DMS79 (cell line): Measurements from ENCODE around the gene PYDC2.

Experiments
- DNase-seq: peaks from one replicate; lab custom pipeline; 2025; lab: John Stamatoyannopoulos, UW

The PYDC2 gene

DNA sequence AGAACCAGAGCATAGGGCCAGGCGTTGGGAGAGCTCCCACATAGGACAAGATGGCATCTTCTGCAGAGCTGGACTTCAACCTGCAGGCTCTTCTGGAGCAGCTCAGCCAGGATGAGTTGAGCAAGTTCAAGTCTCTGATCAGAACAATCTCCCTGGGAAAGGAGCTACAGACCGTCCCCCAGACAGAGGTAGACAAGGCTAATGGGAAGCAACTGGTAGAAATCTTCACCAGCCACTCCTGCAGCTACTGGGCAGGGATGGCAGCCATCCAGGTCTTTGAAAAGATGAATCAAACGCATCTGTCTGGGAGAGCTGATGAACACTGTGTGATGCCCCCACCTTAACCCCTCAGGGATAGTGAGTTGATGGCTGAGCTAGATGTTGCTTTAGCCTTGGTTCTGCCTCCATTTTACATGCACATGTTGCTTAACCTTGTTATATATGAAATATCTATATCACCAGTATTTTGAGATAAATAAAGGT lies at the start of gene PYDC2:
TSS of gene PYDC2 (plus strand) at position 51 of the 483 bp plus-strand sequence. CDS start at position 51, 0 bp downstream.
- DNase-seq, result no peak

DNA sequence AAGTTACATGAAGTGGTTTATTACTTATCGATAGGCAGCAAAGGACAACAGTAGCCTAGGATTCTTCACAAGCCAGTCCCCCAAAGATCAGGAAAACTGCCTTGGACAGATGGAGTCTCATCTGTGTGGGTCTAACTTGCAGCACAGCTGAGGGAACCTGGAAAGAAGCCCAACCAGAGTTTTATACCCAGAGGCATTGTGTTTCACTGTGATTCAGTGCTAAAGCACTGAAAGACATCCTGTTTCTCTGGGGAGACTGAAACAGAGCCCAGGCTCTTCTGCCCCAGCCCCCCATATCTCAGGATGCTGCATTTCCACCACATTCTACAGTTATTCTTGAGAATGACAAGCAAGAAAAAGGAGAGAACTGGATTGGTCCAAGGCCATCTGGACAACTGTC lies 48.2 kb upstream of the PYDC2 start:
- no peak for DNase-seq

DNA sequence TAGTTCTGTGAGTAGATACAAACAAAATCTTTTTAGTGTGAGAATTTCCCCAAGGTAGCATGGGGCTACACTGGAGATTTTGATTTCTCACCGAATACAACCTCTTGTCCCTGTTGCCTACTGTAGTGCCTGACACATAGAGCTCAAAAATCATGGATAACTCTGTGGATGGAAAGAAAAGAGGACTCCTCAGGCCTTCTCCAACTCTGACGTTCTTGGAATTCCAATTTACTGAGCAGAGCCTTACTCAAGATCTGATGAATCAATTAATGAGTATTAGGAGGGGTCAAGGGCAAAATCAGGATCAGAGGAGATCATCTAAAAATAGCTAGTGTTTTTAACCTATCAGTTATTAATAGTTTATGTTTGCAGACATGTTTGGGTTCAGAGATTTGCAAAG lies 46.7 kb upstream of the PYDC2 start:
- no peak for DNase-seq

DNA sequence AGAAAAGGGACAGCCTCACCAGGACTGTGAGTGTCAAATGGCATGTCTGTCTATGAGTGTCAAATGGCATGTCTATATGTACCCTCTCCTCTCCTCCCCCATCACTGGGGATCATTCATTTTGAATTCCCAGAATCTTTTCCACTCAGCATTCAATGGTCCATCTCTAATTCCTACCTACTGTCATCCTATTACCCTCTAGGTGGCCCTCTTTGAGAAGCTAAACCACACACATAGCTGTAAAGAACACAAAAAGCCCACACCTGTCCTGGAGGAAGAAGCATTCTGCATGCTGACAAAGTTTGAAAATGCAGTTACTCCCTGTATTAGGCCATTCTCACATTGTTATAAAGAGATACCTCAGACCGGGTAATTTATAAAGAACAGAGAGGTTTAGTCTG lies 46.2 kb upstream of the PYDC2 start:
- no peak for DNase-seq

DNA sequence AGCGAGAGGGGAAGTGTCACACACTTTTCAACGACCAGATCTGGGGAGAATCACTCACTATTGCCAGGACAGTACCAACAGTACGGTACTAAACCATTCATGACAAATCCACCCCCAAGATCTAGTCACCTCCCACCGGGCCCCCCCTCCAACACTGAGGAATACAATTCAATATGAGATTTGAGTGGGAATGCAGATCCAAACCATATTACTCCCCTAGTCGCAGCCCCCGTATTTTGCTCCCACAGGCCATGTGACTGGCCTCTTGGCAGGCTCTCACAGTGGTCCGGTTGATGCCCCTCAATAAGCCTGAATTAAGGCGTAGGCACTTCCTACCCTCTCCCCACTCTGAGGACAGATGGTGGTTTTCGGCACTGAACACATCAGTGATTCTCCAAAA lies 45.4 kb upstream of the PYDC2 start:
- DNase-seq, result no peak

DNA sequence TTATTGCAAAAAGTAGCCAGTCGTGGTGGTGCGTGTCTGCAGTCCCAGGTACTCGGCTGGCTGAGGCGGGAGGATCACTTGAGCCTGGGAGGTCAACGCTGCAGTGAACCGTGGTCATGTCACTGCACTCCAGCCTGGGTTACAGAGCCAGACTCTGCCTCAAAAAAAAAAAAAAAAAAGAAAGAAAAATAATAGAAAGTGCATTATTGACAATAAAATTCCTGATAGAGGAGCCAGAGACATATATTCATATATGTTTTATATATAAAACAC lies 43.6 kb upstream of the PYDC2 start:
- no peak for DNase-seq

DNA sequence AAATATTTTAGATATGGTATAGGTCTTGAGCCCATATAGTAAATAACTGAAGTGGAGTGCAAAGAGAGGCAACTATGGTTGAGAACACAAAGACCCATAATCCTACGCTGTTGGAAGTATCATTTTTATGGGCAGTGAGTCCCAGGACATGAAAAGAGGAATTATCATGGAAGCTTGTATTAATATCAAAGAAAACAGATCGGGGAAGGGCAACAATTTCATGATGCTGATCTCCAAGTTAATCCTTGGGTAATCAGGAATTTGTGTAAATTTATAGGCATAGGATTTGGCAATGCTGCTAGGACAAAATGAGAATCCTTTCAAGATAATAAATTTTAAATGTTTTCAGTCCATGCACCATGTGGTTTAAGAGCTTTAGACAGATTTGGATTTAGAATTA lies 40.2 kb upstream of the PYDC2 start:
- DNase-seq, result no peak

DNA sequence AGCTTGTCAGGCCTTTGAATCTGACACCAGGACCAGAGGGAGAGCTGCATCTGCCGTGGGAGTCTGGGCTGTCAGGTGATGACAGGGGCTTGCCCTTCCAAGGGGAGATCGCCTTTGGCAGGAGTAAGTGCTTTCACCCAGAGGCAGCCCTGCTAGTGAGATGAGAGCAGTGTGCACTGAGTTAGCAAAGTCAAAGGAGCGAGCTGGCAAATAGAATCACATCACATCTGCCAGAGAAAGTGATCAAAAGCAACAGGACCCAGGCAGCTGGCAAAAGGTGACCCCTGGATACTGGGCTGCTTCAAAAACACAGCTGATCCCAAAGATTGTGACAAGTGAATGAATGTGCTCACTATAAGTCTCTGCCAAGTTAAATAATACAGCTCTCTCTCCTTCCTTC lies 36.1 kb upstream of the PYDC2 start:
- DNase-seq, result no peak

DNA sequence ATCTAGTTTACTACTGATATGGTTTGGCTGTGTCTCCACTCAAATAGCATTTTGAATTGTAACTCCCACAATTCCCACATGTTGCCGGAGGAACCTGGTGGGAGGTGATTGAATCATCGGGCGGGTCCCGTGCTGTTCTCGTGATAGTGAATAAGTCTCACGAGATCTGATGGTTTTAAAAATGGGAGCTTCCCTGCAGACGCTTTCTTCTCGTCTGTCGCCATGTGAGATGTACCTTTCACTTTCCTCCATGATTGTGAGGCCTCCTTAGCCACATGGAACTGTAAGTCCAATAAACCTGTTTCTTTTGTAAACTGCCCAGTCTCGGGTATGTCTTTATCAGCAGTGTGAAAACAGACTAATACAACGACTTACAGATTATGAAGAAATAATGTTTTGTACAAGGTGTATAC lies 35.6 kb upstream of the PYDC2 start:
- peak; percentile 29 for DNase-seq

DNA sequence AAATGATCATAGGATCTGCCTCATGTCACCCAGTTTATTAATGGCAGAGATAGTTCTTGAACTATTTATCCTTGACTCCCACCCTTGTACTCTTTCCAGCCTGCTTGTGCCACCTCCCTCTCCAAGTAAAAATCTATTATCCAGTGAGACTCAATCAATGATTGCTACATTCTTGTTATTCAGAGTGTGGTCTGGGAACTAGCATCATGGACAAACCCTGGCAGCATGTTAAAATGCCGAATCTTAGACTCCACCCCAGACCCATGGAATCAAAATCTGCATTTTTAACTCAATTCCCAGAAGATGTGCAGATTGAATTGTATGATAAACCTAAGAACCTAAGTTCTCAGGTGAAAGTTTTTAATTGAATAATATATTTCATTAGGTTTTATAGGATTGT lies 34.7 kb upstream of the PYDC2 start:
- no peak for DNase-seq

DNA sequence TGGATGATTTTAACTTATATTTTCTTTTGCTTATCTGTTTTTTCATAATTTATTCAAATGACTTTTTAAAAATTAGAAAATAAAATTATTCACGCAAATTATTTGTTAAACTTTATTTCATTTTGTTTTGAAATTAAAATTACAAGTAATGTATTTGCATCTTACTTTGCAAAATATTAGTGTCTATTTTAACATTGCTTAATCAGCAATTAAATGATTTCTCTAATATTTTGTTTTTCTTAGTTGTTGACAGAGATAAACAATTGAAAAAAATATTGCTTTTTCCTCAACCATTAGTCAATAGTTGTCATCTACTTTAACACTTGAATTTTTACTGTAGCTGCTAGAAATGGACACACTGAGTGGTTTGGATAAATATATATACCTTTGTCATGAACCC lies 32.8 kb upstream of the PYDC2 start:
- DNase-seq, result no peak

DNA sequence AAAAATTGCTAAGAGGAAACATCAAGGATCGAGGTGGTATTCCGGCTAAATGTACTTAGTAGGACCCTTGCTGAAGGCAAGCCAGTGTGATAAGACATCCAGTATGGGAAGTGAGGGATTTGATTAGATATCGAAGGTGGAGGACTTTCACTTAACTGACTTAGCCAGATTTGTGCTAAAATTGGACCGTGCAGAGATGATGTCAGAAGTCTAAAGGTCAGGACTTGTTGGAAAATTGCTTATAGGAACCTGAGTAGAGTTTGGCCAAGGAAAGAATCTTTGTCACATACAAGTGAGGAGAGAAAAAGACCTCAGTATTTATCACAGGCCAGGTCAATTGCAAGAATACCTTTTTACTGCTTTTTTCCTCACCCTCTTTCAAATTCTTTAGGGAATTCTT lies 30.9 kb upstream of the PYDC2 start:
- DNase-seq, result no peak

DNA sequence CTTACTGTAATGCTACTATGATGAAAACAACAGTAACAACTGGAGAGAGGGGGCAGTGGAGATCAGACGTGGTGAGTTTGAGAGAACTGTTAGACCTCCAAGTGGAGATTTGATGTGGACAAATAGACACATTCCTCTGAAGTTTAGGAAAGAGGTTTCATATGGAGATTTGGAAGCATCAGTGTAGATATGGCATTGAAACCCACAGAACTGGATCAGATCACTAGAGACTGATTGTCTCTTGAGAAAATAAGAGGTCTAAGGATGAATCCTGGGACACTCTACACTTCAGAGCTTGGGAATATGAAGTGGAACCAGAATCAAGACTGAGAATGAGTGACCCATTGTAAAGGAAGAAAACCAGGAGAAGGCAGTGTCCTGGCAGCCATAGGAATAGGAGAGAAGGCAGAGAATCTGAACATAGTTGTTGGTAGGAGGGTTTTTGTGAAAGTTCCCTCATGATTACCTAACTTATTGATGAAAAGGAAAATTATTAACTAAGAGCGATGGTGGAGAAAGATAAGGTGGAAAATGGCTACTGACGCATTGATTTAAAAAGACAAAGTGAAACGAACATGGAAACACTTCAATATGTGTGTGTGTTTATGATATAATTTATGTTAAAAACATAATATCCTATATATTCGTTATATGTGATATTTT lies 29.7 kb upstream of the PYDC2 start:
- DNase-seq, result no peak

DNA sequence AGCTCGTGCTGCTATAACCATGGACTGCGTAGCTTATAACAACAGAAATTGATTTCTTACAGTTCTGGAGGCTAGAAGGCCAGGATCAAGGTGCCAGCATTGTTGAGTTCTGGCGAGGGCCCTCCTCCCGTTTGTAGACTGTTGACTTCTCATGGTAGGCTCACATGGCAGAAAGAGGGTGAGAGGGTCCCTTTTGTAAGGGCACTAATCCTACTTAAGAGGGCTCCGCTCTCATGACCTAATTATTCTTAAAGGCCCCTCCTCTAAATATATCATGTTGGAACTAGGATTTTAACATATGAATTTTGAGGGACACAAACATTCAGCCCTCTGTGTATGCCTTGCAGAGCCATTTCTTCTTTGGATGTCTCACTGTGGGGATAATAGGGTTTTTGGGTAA lies 28.8 kb upstream of the PYDC2 start:
- DNase-seq, result no peak

DNA sequence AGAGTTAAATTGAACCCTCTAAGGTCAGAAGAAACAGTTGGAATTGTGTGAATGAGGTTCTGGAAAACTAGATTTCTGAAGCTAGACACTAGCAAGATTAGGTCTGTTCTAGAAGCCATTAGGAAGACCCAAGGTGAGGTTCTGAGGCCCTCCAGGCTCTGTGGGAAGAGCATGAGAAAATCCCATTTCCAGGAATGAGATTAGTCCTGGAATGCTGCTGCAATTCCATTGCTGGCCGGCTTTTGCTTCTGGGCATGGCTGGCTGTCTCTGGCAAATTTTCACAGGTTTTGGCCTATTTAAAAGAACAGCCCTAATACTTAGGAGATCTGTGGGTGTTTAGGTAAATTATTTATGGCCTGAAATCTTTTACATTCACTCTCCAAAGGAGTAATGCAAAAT lies 26.9 kb upstream of the PYDC2 start:
- DNase-seq, result no peak

DNA sequence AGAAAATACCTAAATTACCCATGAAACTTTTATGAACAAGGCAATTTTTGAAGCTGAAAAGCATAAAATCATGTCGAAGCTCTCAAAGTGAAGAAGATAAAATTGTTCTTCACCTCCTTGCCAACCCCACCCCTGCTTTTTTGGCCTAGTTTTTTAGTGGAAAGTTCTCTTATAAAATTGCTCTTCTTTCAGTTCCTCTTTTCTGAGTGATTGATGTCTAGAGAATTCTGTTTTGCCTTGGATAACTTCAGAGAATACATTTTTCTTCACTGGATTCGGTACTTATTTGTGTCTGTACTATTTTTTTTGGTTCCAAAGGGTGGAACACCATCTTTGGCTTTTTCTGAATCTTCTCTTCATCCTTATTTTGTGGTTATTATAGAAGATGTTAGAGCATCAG lies 25.0 kb upstream of the PYDC2 start:
- DNase-seq, result no peak

DNA sequence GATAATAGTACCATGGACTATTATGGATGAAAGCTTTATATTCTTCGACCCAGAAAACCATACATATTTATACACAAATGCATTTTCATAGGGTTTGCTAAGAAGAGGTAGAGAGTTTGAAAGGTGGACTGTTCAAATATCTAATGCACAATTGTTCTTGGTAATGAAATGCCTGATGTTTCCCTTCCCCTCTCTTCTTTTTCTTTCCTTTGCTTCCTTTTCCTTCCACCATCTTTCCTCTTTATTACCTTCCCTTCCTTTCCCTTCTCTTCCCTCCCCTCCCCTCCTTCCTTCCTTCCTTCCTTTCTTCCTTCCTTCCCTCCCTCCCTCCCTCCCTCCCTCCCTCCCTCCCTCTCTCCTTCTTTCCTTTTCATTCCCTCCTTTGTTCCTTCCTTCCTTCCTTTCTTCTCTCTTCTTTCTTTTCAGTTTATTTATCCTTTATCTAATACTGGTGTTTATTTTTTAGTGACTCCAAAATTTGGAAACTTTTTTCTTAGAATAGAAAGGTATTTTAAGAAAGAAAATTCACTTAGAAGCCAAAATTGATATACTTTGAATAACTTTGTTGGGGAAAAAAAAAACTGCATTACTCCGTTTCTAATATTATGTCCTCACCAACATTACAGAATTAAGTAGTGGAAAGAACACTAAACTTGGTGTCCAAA lies 22.7 kb upstream of the PYDC2 start:
- DNase-seq, result no peak

DNA sequence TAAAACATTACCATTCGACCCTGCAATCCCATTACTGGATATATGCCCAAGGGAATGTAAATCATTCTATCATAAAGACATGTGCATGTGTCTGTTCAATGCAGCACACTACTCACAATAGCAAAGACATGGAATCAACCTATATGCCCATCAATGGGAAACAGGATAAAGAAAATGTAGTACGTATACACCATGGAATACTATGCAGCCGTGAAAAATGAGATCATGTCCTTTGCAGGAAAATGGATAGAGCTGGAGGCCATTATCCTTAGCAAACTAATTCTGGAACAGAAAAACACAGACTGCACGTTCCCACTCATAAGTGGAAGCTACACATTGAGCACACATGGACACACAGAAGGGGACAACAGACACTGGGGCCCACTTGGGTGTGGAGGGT lies 20.4 kb upstream of the PYDC2 start:
- no peak for DNase-seq

DNA sequence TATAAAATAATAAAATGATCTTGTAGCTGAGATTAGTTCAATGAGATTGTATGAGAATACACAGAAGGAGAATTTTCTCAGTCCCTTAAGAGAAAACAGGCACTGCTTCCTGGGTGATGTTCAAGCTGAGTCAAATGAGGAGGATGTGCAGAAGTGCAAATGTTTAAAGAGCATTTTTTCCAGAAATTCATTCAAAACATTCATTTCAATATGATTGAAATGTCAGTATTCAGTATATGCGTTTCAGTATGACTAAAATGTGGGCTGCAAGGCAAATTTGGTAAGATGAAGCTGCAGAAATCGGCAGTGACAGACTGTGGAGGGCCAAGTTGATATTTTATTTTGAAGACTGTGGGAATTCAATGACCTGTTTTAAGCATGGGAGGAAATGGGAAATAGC lies 19.3 kb upstream of the PYDC2 start:
- DNase-seq, result no peak

DNA sequence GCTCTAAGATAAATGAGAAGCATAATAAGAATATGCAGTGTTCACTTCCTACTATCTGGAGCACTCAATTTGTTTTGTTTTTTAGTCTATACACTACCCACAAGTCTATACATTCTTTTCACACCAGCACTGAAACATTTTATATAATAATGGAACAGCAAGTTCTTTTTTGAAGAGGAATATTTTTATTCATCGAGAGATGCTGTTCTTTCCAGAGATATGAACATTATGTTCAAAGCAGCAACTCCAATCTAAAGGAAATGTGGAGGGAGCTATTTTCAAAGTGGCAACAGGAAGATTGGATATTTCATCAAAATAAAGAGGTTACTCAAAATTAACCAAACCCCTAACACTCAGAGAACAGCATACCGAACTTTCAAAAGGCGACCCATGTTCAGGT lies 16.4 kb upstream of the PYDC2 start:
- DNase-seq, result no peak

DNA sequence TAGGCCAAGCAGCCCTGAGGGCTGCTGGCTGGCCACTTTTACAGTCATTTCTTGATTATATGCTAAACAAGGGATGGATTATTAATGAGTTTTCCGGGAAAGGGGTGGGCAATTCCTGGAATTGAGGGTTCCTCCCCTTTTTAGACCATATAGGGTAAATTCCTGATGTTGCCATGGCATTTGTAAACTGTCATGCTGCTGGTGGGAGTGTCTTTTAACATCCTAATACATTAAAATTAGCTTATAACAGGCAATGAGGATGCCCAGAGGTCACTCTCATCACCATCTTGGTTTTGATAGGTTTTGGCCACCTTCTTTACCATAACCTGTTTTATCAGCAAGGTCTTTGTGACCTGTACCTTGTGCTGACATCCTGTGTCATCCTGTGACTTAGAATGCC lies 11.7 kb upstream of the PYDC2 start:
- no peak for DNase-seq

DNA sequence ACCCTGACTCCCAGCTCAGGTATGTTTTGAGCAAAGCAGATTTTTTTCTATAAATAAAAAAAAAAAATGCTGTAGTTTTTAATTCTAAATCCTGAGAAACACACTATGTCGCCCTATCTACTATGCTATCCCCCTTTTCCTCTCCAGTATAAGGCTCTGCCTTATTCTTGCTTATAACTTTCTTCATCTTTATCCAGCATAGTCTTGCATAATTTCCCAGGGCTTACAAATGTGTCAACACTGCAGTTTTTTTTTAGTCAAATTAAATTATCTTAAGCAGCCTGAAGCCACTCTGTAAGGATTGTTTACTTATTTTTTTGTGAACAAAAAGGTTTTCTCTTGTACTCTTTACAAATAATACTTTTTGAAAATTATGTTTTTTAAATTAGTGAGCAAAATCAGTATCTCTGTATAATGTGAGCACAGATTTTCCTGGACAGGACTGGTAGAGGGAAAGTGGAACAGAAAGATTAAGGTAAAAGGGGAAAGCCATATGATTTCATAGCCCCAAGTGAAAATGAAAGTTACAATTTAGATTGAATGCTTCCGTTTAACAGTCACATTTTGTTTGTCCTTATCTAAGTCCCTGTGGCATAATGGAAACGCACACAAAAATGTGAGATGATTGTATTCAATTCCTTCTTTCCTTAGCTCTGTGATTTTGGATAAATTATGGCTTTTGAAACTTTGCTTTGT lies 5.6 kb upstream of the PYDC2 start:
- no peak for DNase-seq

DNA sequence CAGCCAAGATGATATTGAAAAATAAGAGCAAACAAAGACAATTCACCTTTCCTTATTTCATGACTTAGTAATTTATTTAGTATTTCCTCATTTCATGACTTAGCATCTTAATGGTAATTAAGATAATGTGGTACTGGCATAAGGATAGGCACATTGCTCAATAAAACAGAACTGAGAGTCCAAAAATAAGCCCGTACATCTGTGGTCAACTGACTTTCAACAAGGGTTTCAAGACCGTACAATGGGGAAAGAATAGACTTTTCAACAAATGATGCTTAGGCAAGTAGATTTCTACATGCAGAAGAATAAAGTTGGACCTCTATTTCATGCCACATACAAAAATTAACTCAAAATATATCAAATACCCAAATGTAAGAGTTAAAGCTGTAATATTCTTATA lies 603 bp upstream of the PYDC2 start:
- DNase-seq, result no peak

DNA sequence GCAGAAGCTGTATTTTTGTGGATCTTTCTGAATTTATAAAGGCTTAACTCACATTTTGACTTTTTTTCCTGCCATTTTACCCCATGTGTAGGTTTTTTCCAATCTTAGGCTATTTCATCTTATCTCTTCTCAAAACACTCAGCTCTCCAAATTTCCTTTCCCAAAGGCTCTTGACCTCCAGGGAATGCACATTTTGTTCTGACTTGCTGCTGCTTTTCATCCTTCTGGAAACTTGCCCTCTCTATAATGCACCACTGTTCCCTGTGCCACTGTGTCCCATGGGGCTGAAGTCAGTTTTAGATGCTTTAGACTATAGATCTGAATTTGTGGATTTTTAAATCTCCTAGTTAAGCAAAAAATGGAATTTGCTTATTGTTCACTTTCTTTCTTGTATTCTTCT lies 9.1 kb downstream of the PYDC2 start:
- no peak for DNase-seq
